ENCODE data around the gene RNLS.
A peak's percentile ranks its signal among the peaks of the same experiment; 100 is the strongest.

RNLS gene

DNA sequence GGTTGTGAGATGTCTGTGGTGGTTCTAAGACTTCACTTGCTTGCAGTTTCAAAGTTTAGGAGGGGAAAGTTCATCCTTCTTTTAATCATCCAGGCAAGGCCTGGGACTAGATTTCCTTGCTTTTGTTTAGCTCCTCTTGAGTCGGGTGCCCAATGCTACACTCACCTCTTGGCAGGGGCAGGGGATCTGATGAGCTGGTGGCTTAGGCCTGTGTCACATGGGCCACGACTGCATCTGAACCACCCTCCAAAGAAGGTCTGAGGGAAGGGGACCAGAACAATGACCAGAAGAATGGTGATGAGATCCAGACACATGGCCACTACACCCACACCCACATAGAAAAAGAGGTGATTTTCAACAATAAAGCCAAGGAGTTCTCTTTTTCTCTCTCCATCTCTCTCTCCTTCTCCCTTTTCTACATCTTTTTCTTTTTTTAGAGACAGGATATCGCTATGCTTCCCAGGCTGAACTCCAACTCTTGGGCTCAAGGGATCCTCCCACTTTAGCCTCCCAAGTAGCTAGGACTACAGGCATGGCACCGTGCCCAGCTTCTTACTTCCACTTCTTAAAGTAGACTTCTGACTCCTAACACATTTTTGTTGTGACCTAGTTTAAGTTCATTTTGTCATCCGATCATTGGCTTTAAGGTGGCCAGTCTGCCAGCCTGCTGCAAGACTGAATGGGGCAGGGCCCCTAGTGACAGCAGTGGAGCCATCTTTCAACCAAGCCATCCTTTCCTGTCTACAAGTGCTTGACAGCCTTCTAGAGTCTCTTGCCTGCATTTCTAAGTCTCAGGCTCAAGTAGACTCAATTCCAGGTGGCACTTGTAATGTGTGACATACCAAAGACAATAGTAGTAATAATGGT, 350.9 kb downstream of the RNLS start:
- DNase-seq (ENCODE audit: low spot score), result no peak

DNA sequence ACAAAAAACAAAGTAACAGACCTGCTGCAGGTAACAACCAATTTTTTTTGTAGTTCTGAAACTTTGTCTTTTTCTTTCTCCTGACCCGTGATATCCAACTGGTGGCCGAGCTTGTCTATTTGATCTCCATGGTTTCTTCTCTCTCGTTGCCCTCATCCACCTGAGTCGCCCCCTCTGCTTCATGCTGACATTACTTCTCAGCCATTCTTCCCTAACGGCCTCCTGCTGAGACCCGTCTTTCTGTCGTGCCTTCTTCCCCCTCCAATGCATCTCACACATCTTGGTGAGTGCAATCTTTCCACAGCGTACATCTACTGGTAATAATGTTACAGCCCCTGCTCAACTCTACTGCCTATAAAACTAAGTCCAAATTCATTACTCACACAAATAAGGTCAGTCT, 352.9 kb downstream of the RNLS start:
- DNase-seq (ENCODE audit: low spot score), result no peak

DNA sequence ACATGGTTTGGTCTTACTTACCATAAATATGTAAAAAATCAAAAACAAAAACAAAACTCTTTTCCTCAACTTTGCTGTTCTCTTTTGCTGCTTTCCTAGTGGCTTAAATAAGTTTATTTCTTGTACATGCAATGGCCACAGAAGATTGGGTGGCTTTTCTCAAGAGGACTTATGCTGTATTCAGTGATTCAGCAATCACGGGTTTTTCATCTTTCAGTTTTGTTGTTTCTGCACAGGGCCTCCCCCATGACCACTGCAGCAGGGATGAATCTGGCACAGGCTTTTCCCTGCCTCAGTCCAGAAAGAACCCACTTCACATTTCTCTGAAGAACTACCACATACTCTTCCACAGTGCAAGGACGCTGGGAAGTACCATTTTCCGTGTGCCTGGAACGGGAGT, 355.0 kb downstream of the RNLS start:
- DNase-seq (ENCODE audit: low spot score), result no peak

DNA sequence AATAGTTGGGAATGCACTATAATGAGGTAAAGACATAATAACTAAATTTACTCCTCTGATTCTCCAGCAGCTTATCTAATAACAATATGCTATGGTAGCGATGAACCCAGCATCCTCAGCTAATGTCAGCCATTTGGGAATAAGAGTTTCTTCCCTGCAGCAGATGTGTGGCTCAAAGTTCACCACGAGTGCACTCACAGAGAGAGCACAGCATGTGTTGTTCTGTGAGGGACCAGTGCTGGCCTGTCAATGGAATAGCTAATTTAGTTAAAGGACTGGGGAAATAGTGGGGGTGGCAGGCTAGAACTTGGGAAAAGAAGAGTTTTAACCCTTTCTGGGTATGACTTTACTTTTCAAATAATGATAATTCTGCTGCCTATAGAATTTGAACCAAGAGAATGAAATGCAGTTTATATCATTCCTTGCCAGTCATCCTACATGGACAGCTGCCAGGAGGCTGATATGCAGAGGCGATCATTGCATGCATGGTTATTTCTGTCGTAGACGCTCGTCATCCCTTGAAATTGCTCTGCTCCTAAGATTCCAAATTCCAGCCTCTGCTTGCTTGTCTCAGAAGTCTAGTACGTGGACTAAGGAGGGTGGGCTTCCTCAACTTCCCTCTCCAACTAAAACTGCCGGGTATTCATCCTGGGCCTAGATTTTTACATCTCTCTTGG, 355.6 kb downstream of the RNLS start:
- DNase-seq (ENCODE audit: low spot score), result peak; percentile 55

DNA sequence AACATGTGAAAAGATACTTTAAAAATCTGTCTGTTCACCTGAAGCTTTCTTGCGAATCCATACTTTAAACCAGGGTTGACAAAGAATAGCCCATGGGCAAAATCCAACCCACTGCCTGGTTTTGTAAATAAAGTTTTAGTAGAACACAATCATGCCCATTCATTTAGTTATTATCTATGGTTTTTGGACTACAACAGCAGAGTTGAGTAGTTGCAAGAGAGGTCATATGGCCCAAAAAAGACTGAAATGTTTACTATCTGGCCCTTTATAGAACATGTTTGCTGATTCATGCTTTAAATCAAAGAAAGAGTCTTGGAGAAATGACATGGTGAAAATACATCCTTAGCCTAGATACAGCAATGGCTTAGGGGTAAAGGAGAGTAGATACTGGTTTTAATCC, 356.2 kb downstream of the RNLS start:
- DNase-seq (ENCODE audit: low spot score), result no peak

DNA sequence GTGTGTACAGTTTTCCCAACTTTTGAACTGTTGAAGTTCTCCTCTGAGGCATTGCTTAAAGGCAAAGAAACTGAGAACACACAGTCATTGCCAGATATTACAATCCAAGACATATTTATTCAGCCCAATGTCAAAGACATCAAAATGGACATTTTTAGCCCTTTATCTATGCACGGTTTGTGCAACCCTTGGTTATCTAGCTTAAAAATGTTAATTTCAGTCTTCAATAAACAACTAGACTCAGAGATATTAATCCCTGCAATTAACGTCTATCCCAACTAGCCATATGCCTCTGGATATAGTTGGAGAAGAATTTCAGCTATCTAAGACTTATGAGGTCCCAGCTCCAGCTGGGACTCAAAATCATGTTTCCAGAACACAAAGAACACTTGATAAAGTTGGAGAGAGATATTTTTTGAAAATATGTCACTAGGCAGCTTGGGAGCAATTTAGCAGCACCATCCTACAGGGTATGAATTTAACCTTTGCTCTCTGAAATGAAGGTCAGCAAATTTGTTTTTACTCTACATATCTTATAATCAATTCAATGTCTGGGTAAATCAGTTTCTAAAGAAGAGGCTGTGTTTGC, 357.0 kb downstream of the RNLS start:
- no peak for DNase-seq (ENCODE audit: low spot score)

All from hematopoietic multipotent progenitor cell treated with erythropoietin and hydrocortisone succinate and interleukin-3 and kit ligand, for 15 days (in vitro differentiated cells).